Subcutaneous abdominal adipose tissue (tissue), 5 donors: ENCODE measurements around the gene GATD1.

Experiments
- H3K27ac ChIP-seq: one replicate; pipeline ENCODE4 v1.7.0; 2013; ENCODE audit warnings: low read depth, mild to moderate bottlenecking, inconsistent platforms, low read length, moderate library complexity
- H3K27me3 ChIP-seq, 5 donors: one replicate each; pipeline ENCODE4 v1.7.0; 2013; ENCODE audit warnings: low read length in 5 of 5, inconsistent platforms in 1 of 5; ENCODE audit not compliant: control insufficient read depth in 5 of 5, insufficient read depth in 4 of 5
- H3K36me3 ChIP-seq, 5 donors: one replicate each; pipeline ENCODE4 v1.7.0; 2013; ENCODE audit warnings: low read length in 5 of 5; ENCODE audit not compliant: control insufficient read depth in 5 of 5, insufficient read depth in 5 of 5
- H3K4me1 ChIP-seq, 5 donors: one replicate each; pipeline ENCODE4 v1.7.0; 2013; ENCODE audit warnings: low read length in 5 of 5, mild to moderate bottlenecking in 3 of 5, moderate library complexity in 1 of 5; ENCODE audit not compliant: control insufficient read depth in 5 of 5, insufficient read depth in 5 of 5
- H3K4me3 ChIP-seq, 5 donors: one replicate each; pipeline ENCODE4 v1.7.0; 2013; ENCODE audit warnings: low read length in 5 of 5, low read depth in 1 of 5
- H3K9ac ChIP-seq, 5 donors: one replicate each; pipeline ENCODE4 v1.7.0; 2013; ENCODE audit warnings: low read length in 5 of 5, mild to moderate bottlenecking in 4 of 5, moderate library complexity in 3 of 5
- H3K9me3 ChIP-seq, 5 donors: one replicate each; pipeline ENCODE4 v1.7.0; 2013; ENCODE audit warnings: low read length in 5 of 5; ENCODE audit not compliant: control insufficient read depth in 5 of 5
- donor health status: healthy.
- donor health status: healthy.
- donor health status: healthy.
- donor health status: healthy.
- donor health status: healthy.

GATD1 gene

DNA sequence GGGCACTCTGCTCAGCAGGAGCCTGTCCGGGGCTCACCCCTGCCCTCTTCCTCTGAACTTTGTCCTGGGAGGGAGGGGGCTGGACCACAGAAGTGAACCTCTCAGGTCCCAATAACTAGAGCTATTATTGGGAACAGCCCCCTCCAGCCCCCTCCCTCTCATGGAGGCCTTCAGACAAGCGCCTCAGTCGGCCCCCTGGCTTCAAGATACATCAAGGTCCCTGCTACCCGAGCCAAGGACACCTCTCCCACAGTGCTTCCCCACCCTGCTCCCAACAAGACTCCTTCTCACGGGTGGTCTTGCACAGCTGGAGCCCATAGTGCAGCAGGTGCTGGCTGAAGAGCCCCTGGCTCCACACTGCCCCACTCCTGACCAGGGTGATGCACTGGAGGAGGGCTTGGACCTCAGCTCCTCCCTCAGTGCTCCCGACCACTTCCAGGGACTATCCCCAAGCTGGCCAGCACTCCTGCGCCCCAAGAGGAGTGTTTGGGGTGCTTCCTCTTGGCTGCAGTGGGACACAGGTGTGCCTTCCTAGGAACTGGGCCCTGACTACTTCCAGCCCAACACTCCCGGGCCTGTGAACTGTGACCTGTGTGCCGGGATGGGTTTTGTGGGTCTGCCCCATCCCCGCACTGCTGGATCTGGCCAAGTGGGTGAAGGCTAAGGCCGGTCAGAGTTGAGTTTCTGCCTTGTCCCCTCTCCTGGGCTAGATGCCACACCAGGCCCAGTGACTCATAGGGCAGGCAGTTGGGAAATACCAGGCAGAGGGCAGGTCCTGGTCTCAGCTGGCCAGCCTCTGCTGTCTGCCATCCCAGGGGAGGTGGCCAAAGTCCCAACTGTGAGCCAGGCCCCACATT lies 43.6 kb upstream of the GATD1 start:
- H3K4me3 ChIP-seq: peak overlapping the region; percentile 83 to 100 (median 92)
- peak overlapping the region; percentile 56 to 95 (median 84) for H3K9ac ChIP-seq
- H3K4me1 ChIP-seq: peaks cover 10 to 76% (median 64%) of the 10 kb centered on the region in 5 donors
- no peaks in the 10 kb centered on the region for H3K27me3 ChIP-seq
- H3K27ac ChIP-seq: peak overlapping the region; percentile 97
- H3K36me3 ChIP-seq: peaks cover 0 to 49% (median 40%) of the 10 kb centered on the region in 5 donors
- no peaks in the 10 kb centered on the region for H3K9me3 ChIP-seq

GRCh38 chr11:819943-820649 lies 42.8 kb upstream of the GATD1 start:
- H3K27ac ChIP-seq: peak overlapping the region; percentile 97
- H3K36me3 ChIP-seq: peaks cover 0 to 43% (median 37%) of the 10 kb centered on the region in 5 donors
- H3K27me3 ChIP-seq: no peaks in the 10 kb centered on the region
- peak overlapping the region; percentile 56 to 95 (median 84) for H3K9ac ChIP-seq
- peak overlapping the region; percentile 83 to 100 (median 92) for H3K4me3 ChIP-seq
- H3K9me3 ChIP-seq: no peaks in the 10 kb centered on the region
- H3K4me1 ChIP-seq: peaks cover 10 to 75% (median 67%) of the 10 kb centered on the region in 5 donors

DNA sequence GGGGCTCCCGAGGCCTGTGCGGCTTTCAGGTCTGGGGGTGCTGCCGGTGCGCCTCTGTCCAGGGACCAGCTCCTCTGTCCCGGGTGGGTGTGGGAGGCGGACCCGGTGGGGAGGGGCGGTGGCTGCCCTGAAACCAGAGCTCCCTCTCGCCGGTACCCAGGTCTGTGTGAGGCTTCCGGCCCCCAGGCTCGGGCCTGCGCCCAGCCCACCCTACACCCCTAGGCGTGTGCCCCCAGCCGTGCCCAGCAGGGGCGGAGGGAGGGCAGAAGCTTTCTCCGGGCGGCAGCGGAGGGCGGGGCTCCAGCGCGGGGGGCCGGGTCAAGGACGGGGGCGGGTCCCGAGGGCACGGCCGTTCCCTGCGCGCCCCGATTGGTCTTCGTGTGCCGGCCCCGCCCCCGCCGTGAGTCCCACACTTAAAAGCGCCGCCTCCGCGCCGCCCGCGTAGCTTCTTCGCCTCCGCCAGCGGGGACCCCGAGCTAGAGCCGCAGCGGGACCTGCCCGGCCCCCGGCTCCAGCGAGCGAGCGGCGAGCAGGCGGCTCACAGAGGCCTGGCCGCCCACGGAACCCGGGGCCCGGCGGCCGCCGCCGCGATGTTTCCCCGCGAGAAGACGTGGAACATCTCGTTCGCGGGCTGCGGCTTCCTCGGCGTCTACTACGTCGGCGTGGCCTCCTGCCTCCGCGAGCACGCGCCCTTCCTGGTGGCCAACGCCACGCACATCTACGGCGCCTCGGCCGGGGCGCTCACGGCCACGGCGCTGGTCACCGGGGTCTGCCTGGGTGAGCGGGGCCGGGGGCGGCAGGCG lies 42.0 kb upstream of the GATD1 start:
- Histone ChIP-seq H3K27me3 (no peaks in the 10 kb centered on the region), H3K4me1 (peaks cover 10 to 68% (median 65%) of the 10 kb centered on the region in 5 donors), H3K4me3 (peak overlapping the region in 4 of 5 donors; percentile 83 to 100 (median 92)), H3K9ac (peak overlapping the region in 4 of 5 donors; percentile 84 to 99 (median 93)), H3K27ac (peak overlapping the region; percentile 97), H3K9me3 (no peaks in the 10 kb centered on the region), H3K36me3 (peaks cover 0 to 35% (median 30%) of the 10 kb centered on the region in 5 donors)

- Histone ChIP-seq H3K27ac (peak within 1 kb of the TSS; percentile 97), H3K4me3 (peak within 1 kb of the TSS; percentile 44 to 100 (median 89)), H3K9ac (peak within 1 kb of the TSS in 4 of 5 donors; percentile 84 to 99 (median 93)), H3K27me3 (no peaks in the 10 kb centered on the region), H3K4me1 (peaks cover 10 to 67% (median 65%) of the 10 kb centered on the region in 5 donors), H3K36me3 (peaks cover 0 to 31% (median 25%) of the 10 kb centered on the region in 5 donors), H3K9me3 (no peaks in the 10 kb centered on the region)
Observed at GRCh38 chr11:818396-819128, 41.3 kb upstream of the GATD1 start, which contains the start of gene PNPLA2. Gene PNPLA2, plus strand, starts transcription at chr11:818914. Its CDS starts 805 bp downstream, at chr11:819719.

- H3K27me3 ChIP-seq: no peaks in the 10 kb centered on the region
- H3K36me3 ChIP-seq: peaks cover 0 to 32% (median 32%) of the 10 kb centered on the region in 5 donors
- no peak overlapping the region for H3K4me3 ChIP-seq
- H3K9ac ChIP-seq: peak overlapping the region in 2 of 5 donors; percentile 48 to 68
- H3K27ac ChIP-seq: peak overlapping the region; percentile 70
- H3K9me3 ChIP-seq: no peaks in the 10 kb centered on the region
- peaks cover 14 to 66% (median 64%) of the 10 kb centered on the region in 5 donors for H3K4me1 ChIP-seq
Observed at GRCh38 chr11:816433-816779, 39.1 kb upstream of the GATD1 start.

GRCh38 chr11:815675-816432 lies 38.6 kb upstream of the GATD1 start:
- H3K27me3 ChIP-seq: no peaks in the 10 kb centered on the region
- peaks cover 0 to 34% (median 32%) of the 10 kb centered on the region in 5 donors for H3K36me3 ChIP-seq
- peak overlapping the region; percentile 70 for H3K27ac ChIP-seq
- H3K4me3 ChIP-seq: no peak overlapping the region
- H3K9ac ChIP-seq: peak overlapping the region in 3 of 5 donors; percentile 23 to 87 (median 68)
- H3K4me1 ChIP-seq: peaks cover 13 to 66% (median 64%) of the 10 kb centered on the region in 5 donors
- no peaks in the 10 kb centered on the region for H3K9me3 ChIP-seq

DNA sequence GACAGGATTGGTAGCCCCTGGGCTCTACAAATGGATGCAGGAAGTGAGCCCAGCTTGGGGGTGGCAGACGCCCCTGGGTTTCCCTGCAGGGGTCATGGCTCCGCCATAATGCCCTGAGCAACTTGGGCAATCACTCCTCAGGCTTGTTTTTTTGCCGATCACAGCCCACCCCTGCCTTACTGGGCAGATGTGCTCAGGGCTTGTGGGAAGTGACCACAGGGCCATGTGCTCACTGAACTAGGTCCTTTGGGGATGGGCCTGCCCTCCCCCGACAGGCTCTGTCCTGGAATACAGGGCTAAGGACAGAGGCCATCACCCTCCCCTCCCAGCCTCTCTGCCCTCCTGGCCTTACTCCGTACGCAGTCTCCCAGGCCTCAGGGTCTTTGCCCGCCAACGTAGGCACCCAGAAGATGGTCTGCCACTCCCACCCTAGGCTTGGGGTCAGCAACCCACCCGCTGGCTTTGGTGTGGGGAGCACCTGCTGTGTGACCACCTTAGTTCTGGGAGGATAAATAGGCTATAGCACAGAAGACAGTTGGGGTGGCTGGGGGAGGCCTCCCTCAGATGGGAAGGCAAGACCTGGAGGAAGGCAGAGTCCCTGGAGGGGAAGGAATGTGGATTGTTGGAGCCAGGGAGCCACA lies 36.3 kb upstream of the GATD1 start:
- H3K9ac ChIP-seq: peak overlapping the region in 3 of 5 donors; percentile 47 to 99 (median 89)
- peak overlapping the region; percentile 92 for H3K27ac ChIP-seq

DNA sequence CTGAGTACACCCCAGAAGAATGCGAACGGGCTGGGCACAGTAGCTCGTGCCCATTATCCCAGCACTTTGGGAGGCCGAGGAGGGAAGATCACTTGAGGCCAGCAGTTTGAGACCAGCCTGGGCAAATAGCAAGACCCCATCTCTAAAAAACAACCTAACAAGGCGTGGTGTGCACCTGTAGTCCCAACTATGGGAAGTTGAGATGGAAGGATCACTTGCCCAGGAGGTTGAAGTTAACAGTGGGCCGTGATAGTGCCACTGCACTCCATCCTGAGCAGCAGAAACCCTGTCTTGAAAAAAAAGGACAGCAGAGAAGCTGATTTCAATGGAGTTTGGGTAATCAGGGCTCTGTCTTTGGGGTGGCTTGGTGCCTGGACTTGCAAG lies 35.8 kb upstream of the GATD1 start:
- Histone ChIP-seq H3K9me3 (no peaks in the 10 kb centered on the region), H3K4me3 (peak overlapping the region in 2 of 5 donors; percentile 1 to 3), H3K27ac (peak overlapping the region; percentile 92), H3K4me1 (peaks cover 11 to 66% (median 64%) of the 10 kb centered on the region in 5 donors), H3K9ac (peak overlapping the region in 3 of 5 donors; percentile 17 to 99 (median 89)), H3K27me3 (no peaks in the 10 kb centered on the region), H3K36me3 (peaks cover 0 to 32% (median 27%) of the 10 kb centered on the region in 5 donors)

More for the DNA sequence above, 36.3 kb upstream of the GATD1 start:
- Histone ChIP-seq H3K36me3 (peaks cover 0 to 32% (median 27%) of the 10 kb centered on the region in 5 donors), H3K4me3 (peak overlapping the region in 1 of 5 donors; percentile 4), H3K27me3 (no peaks in the 10 kb centered on the region), H3K9me3 (no peaks in the 10 kb centered on the region), H3K4me1 (peaks cover 12 to 67% (median 64%) of the 10 kb centered on the region in 5 donors)
